Caco-2 (cell line): ENCODE data around the gene TNFRSF8. TPM values are rescaled to one million over a fixed set of nuclear protein-coding genes. Genes with fewer than 3 reads are reported as not detected.

Experiments used
- BruUV-seq: library from RNA; stranded (reverse); fragments of 400-500 nt; replicated peaks from 2 replicates; lab custom pipeline; 2021; lab: Mats Ljungman, UMichigan
- CTCF ChIA-PET: fragments of 300-600 bp; sonication (Branson Sonifier 250); formaldehyde crosslinking; loops from one replicate; lab custom pipeline; 2022; ENCODE audit warnings: antibody characterized with exemption; lab: Charles Lee
- POLR2A ChIA-PET: fragments of 300-600 bp; sonication (Branson Sonifier 250); formaldehyde crosslinking; loops from one replicate; lab custom pipeline; 2022; ENCODE audit warnings: antibody characterized with exemption; lab: Charles Lee
- DNase-seq, 2 experiments: peaks; one replicate each; pipeline versions ENCODE4 v3.0.0 to v3.0.0-alpha.2; 2020 to 2022
- H3K27me3 ChIP-seq: replicated peaks from 2 replicates; pipeline ENCODE4 v1.6.0; 2011; ENCODE audit warnings: low read length; ENCODE audit not compliant: control insufficient read depth, insufficient read depth
- H3K36me3 ChIP-seq: 2 replicates; pipeline ENCODE4 v1.5.1; 2011; ENCODE audit warnings: low read length; ENCODE audit not compliant: control insufficient read depth, insufficient read depth
- H3K4me1 ChIP-seq: fragments of 250-450 bp; sonication (Bioruptor Pico); 2 replicates; pipeline ENCODE4 v1.5.1; 2020; ENCODE audit warnings: mild to moderate bottlenecking
- H3K4me3 ChIP-seq: 2 replicates; pipeline ENCODE4 v1.5.1; 2011; ENCODE audit warnings: low read depth, mild to moderate bottlenecking, control low read depth, low read length
- H3K9me3 ChIP-seq: fragments of 250-450 bp; sonication (Bioruptor Pico); 2 replicates; pipeline ENCODE4 v1.5.1; 2020; ENCODE audit warnings: mild to moderate bottlenecking, moderate library complexity
- H3K27ac Mint-ChIP-seq: one replicate; pipeline ENCODE4 v1.8.0; 2022; ENCODE audit warnings: mixed read lengths; ENCODE audit not compliant: unreplicated experiment
- H3K27me3 Mint-ChIP-seq: one replicate; pipeline ENCODE4 v1.8.0; 2022; ENCODE audit warnings: mixed read lengths; ENCODE audit not compliant: insufficient read depth, unreplicated experiment
- H3K36me3 Mint-ChIP-seq: one replicate; pipeline ENCODE4 v1.8.0; 2022; ENCODE audit warnings: mild to moderate bottlenecking, mixed read lengths; ENCODE audit not compliant: insufficient read depth, unreplicated experiment
- H3K4me1 Mint-ChIP-seq: one replicate; pipeline ENCODE4 v1.8.0; 2022; ENCODE audit warnings: low read depth, mixed read lengths; ENCODE audit not compliant: unreplicated experiment
- H3K4me3 Mint-ChIP-seq: one replicate; pipeline ENCODE4 v1.8.0; 2022; ENCODE audit warnings: mild to moderate bottlenecking, moderate library complexity, mixed read lengths; ENCODE audit not compliant: unreplicated experiment
- H3K9me3 Mint-ChIP-seq: one replicate; pipeline ENCODE4 v1.8.0; 2022; ENCODE audit warnings: mixed read lengths; ENCODE audit not compliant: unreplicated experiment
- intact Hi-C: fragments of 100-400 bp; cut with micrococcal nuclease; formaldehyde crosslinking; loops from one replicate; pipeline ENCODE4 v1.10.0; 2022; ENCODE audit not compliant: unreplicated experiment
- total RNA-seq: library from RNA; stranded (reverse); gene quantifications from 2 replicates; pipeline ENCODE4 v1.2.3, GENCODE V29; 2022
- TF ChIP-seq, protein P1 (sequence below), 2 experiments: fragments of 200-600 bp in 1 of 2; IDR thresholded peaks; 1 replicate in 1 of 2; 2 replicates in 1 of 2; pipeline versions ENCODE4 v1.5.1 to v1.8.0; 2011 to 2022; ENCODE audit warnings: antibody characterized with exemption in 1 of 2, control low read depth in 1 of 2, inconsistent platforms in 1 of 2, low read depth in 1 of 2, low read length in 1 of 2, mild to moderate bottlenecking in 1 of 2, moderate library complexity in 1 of 2; ENCODE audit not compliant: insufficient read depth in 1 of 2, severe bottlenecking in 1 of 2, unreplicated experiment in 1 of 2

TNFRSF8 gene
- total RNA-seq, 1 experiment from 2014 or later: not detected

DNA sequence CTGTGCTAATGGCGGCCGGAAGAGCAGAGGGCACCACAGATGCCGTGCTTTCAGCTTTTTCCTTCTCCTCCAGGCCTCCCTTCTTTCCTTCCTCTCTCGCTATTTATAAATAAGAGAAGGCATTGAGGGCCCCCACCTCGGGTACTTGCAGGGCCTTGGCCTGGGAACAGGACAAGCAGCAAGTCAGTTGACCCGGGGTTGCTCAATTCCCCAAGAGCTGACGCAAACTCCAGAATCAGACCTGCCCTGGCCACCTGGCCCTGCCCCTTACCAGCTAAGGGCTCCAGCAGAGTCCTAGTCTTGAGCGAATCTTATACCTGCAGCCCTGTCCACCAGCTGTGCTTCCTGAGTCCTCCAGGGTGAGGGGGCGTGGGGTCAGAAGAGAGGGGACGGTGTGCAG is 117.2 kb downstream of the TNFRSF8 start:
- H3K4me1 Mint-ChIP-seq: peaks cover 7% of the 10 kb centered on the region
- H3K27me3 Mint-ChIP-seq: no peaks in the 10 kb centered on the region
- no peaks in the 10 kb centered on the region for H3K9me3 Mint-ChIP-seq
- no peak overlapping the region for H3K4me3 Mint-ChIP-seq
- Histone ChIP-seq H3K9me3 (no peaks in the 10 kb centered on the region), H3K4me3 (no peak overlapping the region), H3K27me3 (no peaks in the 10 kb centered on the region), H3K4me1 (no peaks in the 10 kb centered on the region), H3K36me3 (no peaks in the 10 kb centered on the region)
- no peak overlapping the region for H3K27ac Mint-ChIP-seq
- intact Hi-C loops: no loop called here
- BruUV-seq: no TSS peak
- ChIA-PET CTCF (no interaction called here), POLR2A (no interaction called here)
- TF ChIP-seq, protein P1, sequence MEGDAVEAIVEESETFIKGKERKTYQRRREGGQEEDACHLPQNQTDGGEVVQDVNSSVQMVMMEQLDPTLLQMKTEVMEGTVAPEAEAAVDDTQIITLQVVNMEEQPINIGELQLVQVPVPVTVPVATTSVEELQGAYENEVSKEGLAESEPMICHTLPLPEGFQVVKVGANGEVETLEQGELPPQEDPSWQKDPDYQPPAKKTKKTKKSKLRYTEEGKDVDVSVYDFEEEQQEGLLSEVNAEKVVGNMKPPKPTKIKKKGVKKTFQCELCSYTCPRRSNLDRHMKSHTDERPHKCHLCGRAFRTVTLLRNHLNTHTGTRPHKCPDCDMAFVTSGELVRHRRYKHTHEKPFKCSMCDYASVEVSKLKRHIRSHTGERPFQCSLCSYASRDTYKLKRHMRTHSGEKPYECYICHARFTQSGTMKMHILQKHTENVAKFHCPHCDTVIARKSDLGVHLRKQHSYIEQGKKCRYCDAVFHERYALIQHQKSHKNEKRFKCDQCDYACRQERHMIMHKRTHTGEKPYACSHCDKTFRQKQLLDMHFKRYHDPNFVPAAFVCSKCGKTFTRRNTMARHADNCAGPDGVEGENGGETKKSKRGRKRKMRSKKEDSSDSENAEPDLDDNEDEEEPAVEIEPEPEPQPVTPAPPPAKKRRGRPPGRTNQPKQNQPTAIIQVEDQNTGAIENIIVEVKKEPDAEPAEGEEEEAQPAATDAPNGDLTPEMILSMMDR (IDR thresholded peaks at IDR 0.05; ENCODE audit: insufficient read depth in 1 of 2, low read depth in 1 of 2, low read length in 1 of 2, severe bottlenecking in 1 of 2, unreplicated experiment in 1 of 2): no peak
- DNase-seq: peak in 1 of 2 experiments; percentile 38
- H3K36me3 Mint-ChIP-seq: no peaks in the 10 kb centered on the region

DNA sequence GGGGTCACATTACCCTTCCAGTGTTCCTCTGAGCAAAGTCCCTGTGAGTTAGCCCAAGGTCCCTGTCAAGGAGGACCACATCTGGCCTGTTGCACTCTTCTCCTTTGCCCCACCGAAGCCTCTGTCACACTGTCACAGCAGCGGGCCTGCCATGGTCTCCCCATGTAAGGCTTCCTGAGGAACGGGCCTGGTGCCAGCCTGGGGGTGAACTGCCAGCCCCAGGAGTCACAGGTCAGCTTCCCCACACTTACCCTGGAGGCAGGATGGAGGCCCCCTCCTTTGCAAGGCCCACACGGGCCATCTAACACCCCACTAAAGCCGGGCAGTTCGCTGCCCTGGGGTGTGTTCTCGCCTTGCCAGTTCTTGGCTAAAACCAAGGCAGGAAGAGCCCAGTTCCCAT is 117.8 kb downstream of the TNFRSF8 start:
- BruUV-seq: no TSS peak
- no peak overlapping the region for H3K4me3 ChIP-seq
- Mint-ChIP-seq H3K27me3 (no peaks in the 10 kb centered on the region), H3K4me1 (peaks cover 7% of the 10 kb centered on the region), H3K36me3 (no peaks in the 10 kb centered on the region), H3K27ac (no peak overlapping the region), H3K9me3 (no peaks in the 10 kb centered on the region), H3K4me3 (no peak overlapping the region)
- H3K9me3 ChIP-seq: no peaks in the 10 kb centered on the region
- H3K27me3 ChIP-seq: no peaks in the 10 kb centered on the region
- no peaks in the 10 kb centered on the region for H3K4me1 ChIP-seq
- no peaks in the 10 kb centered on the region for H3K36me3 ChIP-seq
- POLR2A ChIA-PET: no interaction called here
- no peak for DNase-seq
- intact Hi-C loops: no loop called here
- TF ChIP-seq, protein P1 (IDR thresholded peaks at IDR 0.05; ENCODE audit: insufficient read depth in 1 of 2, low read depth in 1 of 2, low read length in 1 of 2, severe bottlenecking in 1 of 2, unreplicated experiment in 1 of 2): no peak
- CTCF ChIA-PET: interaction anchor here (0.5 kb wide), 1 partner anchor 33 kb away, joined by 3 read pairs; no protein-coding TSS in a partner anchor

DNA sequence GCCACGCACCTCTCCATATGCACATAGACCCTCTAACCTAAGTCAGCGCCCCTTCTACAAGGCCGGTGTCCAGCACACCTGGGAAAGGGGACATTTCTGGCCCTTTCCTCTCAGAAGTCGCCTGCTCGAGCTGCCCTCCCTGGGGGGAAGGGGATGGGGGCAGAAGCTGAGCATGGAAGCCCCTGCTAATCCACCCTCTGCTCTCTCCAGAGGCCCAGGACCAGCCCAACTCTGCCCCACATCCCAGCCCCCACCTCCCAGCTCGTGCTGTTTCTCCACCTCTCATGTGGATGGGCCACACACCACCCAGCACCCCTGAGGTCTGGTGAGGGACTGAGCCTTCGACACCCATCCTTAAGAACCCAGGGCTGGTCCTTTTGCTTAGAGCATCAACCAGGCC is 118.5 kb downstream of the TNFRSF8 start:
- Mint-ChIP-seq H3K4me3 (no peak overlapping the region), H3K4me1 (peaks cover 7% of the 10 kb centered on the region), H3K9me3 (no peaks in the 10 kb centered on the region), H3K27me3 (no peaks in the 10 kb centered on the region), H3K27ac (no peak overlapping the region), H3K36me3 (no peaks in the 10 kb centered on the region)
- no peaks in the 10 kb centered on the region for H3K36me3 ChIP-seq
- intact Hi-C loops: no loop called here
- BruUV-seq: no TSS peak
- ChIA-PET POLR2A (no interaction called here), CTCF (interaction anchor here (0.5 kb wide), 2 partner anchors 19 to 34 kb away, joined by 3 to 4 read pairs; no protein-coding TSS in a partner anchor)
- H3K9me3 ChIP-seq: no peaks in the 10 kb centered on the region
- H3K4me1 ChIP-seq: no peaks in the 10 kb centered on the region
- no peak overlapping the region for H3K4me3 ChIP-seq
- no peak for DNase-seq
- no peaks in the 10 kb centered on the region for H3K27me3 ChIP-seq
- TF ChIP-seq, protein P1 (IDR thresholded peaks at IDR 0.05; ENCODE audit: insufficient read depth in 1 of 2, low read depth in 1 of 2, low read length in 1 of 2, severe bottlenecking in 1 of 2, unreplicated experiment in 1 of 2): no peak
